ENCODE results near the gene SYNPR.

DNA sequence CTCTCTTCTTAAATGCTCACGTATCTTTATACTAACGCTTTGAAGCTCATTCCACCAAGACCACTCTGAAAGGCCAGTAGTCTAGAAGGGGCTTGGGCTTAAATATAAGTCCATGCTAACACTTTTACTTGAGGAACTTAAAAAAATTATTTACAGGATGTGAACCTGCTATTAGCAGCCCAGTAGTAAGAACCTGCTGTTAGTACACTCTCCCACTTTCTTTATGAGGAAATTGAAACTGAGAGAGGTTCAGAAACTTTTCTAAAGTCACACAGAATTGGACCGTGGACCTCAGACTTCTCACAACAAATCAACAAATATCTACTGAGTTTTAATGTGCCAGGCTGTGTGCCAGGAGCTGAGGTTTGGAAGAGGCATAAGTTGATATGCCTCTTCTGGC, 53.4 kb downstream of the SYNPR start:
- TF ChIP-seq, protein P1, sequence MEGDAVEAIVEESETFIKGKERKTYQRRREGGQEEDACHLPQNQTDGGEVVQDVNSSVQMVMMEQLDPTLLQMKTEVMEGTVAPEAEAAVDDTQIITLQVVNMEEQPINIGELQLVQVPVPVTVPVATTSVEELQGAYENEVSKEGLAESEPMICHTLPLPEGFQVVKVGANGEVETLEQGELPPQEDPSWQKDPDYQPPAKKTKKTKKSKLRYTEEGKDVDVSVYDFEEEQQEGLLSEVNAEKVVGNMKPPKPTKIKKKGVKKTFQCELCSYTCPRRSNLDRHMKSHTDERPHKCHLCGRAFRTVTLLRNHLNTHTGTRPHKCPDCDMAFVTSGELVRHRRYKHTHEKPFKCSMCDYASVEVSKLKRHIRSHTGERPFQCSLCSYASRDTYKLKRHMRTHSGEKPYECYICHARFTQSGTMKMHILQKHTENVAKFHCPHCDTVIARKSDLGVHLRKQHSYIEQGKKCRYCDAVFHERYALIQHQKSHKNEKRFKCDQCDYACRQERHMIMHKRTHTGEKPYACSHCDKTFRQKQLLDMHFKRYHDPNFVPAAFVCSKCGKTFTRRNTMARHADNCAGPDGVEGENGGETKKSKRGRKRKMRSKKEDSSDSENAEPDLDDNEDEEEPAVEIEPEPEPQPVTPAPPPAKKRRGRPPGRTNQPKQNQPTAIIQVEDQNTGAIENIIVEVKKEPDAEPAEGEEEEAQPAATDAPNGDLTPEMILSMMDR (IDR thresholded peaks at IDR 0.05) = no peak
- no peak for TF ChIP-seq EP300 (IDR thresholded peaks at IDR 0.05)
- TF ChIP-seq POLR2A (IDR thresholded peaks at IDR 0.05) = no peak
